GM21619 (cell line): ENCODE data around the gene TMEM154.

Experiments used
- ATAC-seq: cut with Tn5 transposase; IDR thresholded peaks from one replicate; pipeline ENCODE4 v1.9.1; 2021; ENCODE audit not compliant: unreplicated experiment

TMEM154 gene

DNA sequence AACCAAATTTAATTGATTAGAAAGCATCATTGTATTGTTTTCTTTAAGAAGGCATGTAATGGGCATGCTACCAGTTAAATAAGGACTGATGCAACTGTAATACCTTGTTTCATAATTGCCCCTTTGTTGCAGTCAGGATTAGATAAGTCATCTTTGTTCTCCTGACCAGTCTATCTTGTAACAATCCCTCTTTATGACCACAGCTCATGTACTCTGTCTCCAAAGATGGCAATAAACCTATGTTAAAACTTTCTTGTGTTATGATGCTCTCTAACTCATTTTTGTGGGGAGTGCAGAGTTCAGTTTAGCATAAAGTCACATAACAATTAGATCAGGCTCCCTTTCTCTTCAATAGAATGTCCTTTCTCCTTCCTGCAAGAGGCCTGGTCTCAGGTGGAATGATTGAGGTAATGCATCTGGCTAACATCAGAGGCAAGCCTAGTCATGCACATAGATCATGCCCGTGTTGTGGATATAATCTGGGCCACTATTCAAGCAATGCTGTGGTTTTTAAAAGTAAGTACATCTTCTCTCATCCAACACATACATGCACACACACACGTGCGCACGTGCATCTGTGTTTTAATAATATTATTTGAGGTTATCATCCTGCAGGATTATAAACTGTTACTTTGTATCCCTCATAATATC, 45.6 kb downstream of the TMEM154 start:
- no peak for ATAC-seq

DNA sequence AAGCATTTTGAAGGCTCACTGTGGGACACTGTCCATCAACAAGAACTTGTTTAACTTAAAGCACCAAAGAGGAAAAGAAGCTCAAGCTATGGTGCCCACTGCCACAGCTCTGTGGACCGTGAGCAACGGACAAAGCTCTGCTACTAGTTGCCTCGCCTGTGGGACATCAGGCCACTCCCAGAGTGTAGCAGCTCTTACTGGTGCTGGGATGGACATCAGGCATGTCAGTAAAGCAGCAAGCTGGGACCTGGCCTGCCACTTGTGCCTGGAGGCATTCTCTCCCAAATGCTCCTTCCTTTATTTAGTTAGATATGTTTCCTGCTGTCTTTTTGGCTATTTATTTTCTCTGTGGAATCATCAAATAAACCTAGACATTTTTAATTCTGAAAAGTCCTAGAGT, 46.7 kb downstream of the TMEM154 start:
- no peak for ATAC-seq

GRCh38 chr4:152630324-152630723, 49.5 kb downstream of the TMEM154 start:
- ATAC-seq, result no peak

GRCh38 chr4:152629908-152630307, 49.9 kb downstream of the TMEM154 start:
- no peak for ATAC-seq

- ATAC-seq, result no peak
These were observed 51.7 kb downstream of the TMEM154 start for GRCh38 chr4:152628128-152628527.

DNA sequence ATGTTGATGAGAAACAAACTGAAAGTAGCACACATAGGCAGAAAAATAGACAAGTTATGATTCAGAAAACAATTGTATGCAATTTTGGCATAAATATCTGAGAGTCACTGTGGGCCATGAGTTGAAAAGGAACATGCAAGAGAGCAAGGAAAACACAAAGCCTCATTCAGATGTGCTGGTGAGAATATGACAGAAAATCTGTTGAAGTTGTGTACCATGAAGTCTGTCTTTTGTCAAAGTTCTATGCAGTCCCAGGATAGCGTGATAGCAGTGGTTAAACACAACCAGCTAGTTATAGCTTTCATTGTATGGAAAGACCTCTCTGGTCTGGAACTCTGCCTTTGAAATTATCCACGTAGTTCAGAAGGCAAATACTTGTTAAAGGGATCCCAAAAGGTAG, 53.0 kb downstream of the TMEM154 start:
- no peak for ATAC-seq

DNA sequence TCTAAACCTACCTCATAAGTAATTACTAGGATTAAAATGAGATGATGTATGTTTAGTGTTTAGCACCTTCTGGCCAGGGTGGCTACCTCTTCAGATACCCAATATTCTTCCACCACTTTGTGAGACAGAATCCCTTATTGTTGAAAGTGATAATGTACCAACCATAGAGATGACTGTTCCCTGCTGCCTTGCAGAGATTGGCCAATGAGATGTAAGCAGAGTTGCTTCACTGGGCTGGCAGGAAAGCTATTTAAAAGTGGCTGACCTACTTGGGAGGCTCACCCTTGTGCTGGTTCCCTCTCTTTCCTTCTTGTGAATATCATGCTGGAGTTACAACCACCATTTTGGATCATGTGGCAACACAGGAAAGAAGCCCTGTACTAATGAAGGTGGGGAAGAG, 58.9 kb downstream of the TMEM154 start:
- no peak for ATAC-seq

DNA sequence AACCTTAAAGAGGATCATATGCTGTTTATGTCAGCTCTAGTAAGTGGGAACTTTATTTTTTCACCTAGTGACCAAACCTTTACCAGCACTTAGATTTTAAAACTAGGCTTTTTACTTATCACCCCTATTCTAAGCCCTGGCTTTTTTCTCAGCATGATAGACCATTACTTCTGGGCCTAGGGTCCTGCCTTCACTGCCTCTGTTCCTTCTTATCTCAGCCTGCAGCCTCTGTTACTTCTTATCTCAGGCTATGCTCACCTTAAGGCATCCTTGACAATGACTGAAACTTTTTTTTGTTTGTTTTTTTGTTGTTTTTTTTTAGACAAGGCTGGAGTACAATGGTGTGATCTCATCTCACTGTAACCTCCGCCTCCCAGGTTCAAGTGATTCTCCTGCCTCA, 59.6 kb downstream of the TMEM154 start:
- no peak for ATAC-seq

- ATAC-seq, result no peak
These were observed 60.2 kb downstream of the TMEM154 start for GRCh38 chr4:152619556-152619955.

DNA sequence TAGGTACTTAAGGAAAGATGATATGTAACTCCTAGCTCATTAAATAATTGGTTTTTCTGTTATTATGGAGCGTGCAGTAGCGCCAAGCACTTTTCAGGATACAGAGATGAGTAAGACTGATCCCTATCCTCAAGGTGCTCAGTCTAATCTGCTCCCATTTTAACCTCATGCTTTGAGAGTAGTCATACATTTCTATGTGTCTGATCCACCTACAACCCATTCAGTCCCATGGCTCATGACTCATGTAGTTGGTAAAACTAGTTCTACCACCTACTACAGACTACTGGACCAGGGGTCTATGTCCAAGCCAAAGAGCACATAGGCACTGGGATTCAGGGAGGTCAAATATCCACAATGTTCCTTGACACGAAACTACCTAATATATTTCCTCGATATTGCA, 60.8 kb downstream of the TMEM154 start:
- ATAC-seq, result no peak

DNA sequence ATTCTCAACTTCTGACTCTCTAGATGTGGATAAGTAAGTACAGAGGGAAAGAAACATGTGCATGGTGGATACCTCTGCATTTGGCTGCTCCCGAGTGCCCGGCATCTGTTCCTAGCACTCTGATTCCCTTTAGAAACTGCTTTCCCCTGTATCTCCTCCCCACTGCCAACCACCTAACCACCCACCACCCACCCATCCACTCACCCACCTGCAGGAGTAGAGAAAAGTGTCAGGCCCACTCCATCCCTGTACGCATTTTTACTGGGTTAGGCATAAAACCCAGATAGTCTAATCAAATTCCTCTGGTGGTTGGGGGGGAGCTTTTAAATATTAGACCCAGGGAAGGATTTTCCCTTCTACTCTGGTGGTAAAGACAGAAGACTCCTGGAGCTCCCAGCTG, 63.0 kb downstream of the TMEM154 start:
- no peak for ATAC-seq

GRCh38 chr4:152613841-152614721, 65.7 kb downstream of the TMEM154 start:
- ATAC-seq, result no peak

DNA sequence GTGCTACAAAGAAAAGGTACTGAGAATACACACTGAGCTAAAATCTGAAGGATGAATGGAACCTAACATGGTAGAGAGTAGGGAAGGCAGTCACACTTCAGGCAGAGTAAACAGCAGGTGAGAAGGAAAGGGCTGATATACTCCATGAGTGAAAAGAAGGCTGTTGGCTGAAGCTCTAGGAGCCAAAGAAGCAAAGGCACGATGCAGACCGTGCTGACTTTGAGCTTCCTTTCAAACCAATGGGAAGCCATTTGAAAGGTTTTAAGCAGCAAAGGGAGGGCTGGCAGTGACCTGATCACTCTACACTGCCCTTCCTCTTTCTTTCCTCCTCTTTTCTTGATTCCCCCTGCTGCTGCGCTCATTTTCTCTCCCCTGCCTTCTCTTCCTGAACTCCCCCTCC, 66.4 kb downstream of the TMEM154 start:
- ATAC-seq, result no peak

DNA sequence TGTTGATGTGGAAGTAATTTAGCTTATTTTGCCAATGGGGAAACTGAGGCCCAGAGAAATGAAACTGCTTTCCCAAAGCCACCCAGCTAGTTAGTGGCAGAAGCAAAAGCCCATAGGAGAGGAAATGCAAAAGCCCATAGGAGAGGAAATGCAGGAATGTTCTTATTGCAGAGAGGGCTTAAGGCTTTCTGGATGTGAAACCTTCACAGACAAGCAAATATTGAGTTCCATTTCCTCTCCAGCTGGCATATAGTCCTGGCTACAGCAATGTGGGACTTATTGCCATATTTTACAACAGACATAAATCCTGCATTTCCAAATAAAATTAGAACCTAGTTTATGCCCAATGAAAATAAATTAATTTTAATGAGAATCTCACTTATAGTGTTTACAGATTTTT, 69.7 kb downstream of the TMEM154 start:
- ATAC-seq, result no peak

GRCh38 chr4:152609481-152609880, 70.3 kb downstream of the TMEM154 start:
- no peak for ATAC-seq

GRCh38 chr4:152607178-152607577, 72.6 kb downstream of the TMEM154 start:
- no peak for ATAC-seq

GRCh38 chr4:152606753-152607152, 73.0 kb downstream of the TMEM154 start:
- ATAC-seq, result no peak

DNA sequence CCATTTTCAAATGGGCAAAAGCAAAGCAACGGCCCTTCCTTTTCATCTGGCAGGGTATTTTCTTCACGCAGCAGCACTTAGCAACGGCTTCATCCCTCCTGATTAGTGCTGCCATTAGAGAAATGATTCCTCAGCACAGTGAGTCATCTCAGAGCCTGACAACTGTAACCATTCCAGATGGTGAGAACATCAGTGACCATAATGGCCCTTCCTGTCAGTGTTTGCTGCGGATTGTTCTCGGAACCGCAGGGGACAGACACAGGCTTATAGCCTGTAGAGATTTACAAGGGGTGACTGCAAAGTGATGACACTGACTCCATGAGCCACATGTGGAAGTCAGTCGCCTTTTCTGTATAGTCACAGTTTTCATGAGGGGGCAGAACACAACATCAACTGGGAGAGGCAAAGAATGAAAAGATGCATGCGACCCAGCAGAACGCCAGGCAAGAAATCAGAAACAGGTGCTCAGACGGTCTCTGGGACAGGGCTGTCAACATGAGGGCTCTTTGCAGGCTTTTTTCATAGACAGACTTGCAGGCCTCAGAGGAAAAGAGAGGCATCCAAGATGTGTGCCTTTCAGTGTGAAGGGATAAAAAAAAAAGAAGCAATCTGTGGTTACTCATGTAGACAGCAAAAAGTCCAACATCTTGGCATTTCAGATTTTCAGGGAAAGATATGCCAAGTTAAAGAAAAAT, 74.0 kb downstream of the TMEM154 start:
- ATAC-seq, result no peak

- ATAC-seq, result no peak
These were observed 74.8 kb downstream of the TMEM154 start for GRCh38 chr4:152605031-152605430.

GRCh38 chr4:152601156-152601555, 78.6 kb downstream of the TMEM154 start:
- ATAC-seq, result no peak

DNA sequence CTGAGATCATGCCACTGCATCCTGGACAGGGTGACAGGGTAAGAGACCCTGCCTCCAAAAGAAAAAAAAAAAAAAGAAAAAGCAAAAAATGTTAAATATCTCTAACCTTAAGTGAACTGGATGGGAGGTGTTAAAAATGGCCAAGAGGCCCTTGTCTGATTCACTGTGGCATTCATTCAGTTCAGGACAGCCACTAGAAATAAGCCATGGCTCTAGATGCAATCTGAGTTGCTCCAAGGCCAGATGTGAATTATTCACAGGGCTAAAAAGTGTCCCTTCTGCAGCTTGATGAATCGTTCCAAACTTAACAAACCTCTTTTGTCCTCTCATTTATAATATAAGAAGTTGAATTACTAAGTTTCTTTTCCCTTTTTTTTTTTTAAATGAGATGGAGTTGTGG, 80.2 kb downstream of the TMEM154 start:
- ATAC-seq, result no peak

DNA sequence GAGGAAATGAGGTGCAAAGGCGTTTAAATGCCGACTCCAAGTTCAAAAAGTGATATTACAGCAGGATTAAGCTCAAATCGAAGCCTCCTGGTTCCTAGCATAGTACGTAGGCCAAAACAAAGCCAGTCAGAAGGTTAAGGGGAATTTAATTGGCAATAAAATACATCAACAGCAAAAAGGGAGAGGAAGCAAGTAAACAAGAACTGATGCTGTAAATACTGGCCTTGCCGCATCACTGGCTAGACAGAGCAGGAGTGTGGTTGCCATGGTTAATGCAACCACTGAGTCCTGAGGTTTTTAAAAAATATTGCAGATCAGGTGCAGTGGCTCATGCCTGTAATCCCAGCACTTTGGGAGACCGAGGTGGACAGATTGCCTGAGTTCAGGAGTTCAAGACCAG, 80.7 kb downstream of the TMEM154 start:
- ATAC-seq, result no peak
